Esophagus squamous epithelium (tissue), 5 donors: Measurements from ENCODE around the gene PKDCC. TPM values are rescaled to one million over a fixed set of nuclear protein-coding genes. Genes with fewer than 3 reads are reported as not detected.

ENCODE experiments used
- DNase-seq: peaks from one replicate; lab custom pipeline; 2025; lab: John Stamatoyannopoulos, UW
- H3K27ac ChIP-seq, 4 donors: fragments of 200-600 bp; sonication (generic); one replicate each; pipeline ENCODE4 v1.5.1; 2016 to 2019; ENCODE audit warnings: mild to moderate bottlenecking in 1 of 4
- H3K27me3 ChIP-seq, 4 donors: fragments of 200-600 bp; sonication (generic); 1 replicate in 3 of 4; 2 replicates in 1 of 4; pipeline versions ENCODE4 v1.5.1 to v1.6.0; 2017 to 2021; ENCODE audit warnings: antibody characterized with exemption in 1 of 4
- H3K36me3 ChIP-seq, 3 donors: fragments of 200-600 bp; sonication (generic); one replicate each; pipeline ENCODE4 v1.5.1; 2016 to 2019
- H3K4me1 ChIP-seq, 3 donors: fragments of 200-600 bp; sonication (generic); one replicate each; pipeline ENCODE4 v1.5.1; 2017 to 2019
- H3K4me3 ChIP-seq, 4 donors: fragments of 200-600 bp; sonication (generic); 1 replicate in 3 of 4; 2 replicates in 1 of 4; pipeline ENCODE4 v1.5.1; 2016 to 2019; ENCODE audit warnings: mild to moderate bottlenecking in 2 of 4, moderate library complexity in 1 of 4
- H3K9me3 ChIP-seq, 3 donors: fragments of 200-600 bp; sonication (generic); one replicate each; pipeline ENCODE4 v1.5.1; 2016 to 2019
- CTCF ChIP-seq, 6 experiments: fragments of 450-650 bp in 4 of 6; fragments of 200-600 bp in 2 of 6; sonication (generic) in 2 of 6; IDR thresholded peaks; one replicate each; pipeline ENCODE4 v1.5.1; 2016 to 2019; ENCODE audit warnings: antibody characterized with exemption in 6 of 6, mild to moderate bottlenecking in 4 of 6, moderate library complexity in 4 of 6
- POLR2A ChIP-seq, 4 donors: fragments of 450-650 bp; IDR thresholded peaks; one replicate each; pipeline ENCODE4 v1.6.1; 2017; ENCODE audit warnings: antibody characterized with exemption in 4 of 4, mild to moderate bottlenecking in 4 of 4, moderate library complexity in 3 of 4
- WGBS, 2 donors: methylation state at CpG; one replicate each; pipeline ENCODE4 v1.1.5; 2018; 5-methylcytosine and 5-hydroxymethylcytosine counted together
- intact Hi-C: fragments of 100-400 bp; cut with DNase I; formaldehyde crosslinking; loops from one replicate; pipeline ENCODE4 v1.15.0; 2022
- total RNA-seq, 4 donors: library from RNA; depleted of rRNA; stranded (reverse); fragments of >200 nt; gene quantifications; one replicate each; pipeline ENCODE4 v1.1.0, GENCODE V29; 2016
- donor health status: DM: yes; HTN: yes; CAD: no.

The PKDCC gene
- total RNA-seq, 4 donors from 2014 or later: 0.53 to 16.8 (median 6.4) TPM

- Histone ChIP-seq H3K4me1 (peaks cover 4 to 58% (median 27%) of the 10 kb centered on the region in 3 donors), H3K27me3 (peaks cover 0 to 59% (median 0%) of the 10 kb centered on the region in 4 donors), H3K9me3 (no peaks in the 10 kb centered on the region), H3K4me3 (peak overlapping the region; percentile 34 to 81 (median 59)), H3K36me3 (peaks cover 0 to 1% (median 0%) of the 10 kb centered on the region in 3 donors), H3K27ac (peak overlapping the region; percentile 47 to 91 (median 81))
- intact Hi-C loops: no loop called here
- WGBS, 2 donors: 51 to 78% methylated on average over 12 to 14 of the region's 14 CpGs
- no peak for DNase-seq
- TF ChIP-seq CTCF (IDR thresholded peaks at IDR 0.05): no peak
- TF ChIP-seq POLR2A (IDR thresholded peaks at IDR 0.05): no peak
Measured at GRCh38 chr2:42050010-42050702, 2.3 kb downstream of the PKDCC start.

GRCh38 chr2:42050703-42051542 lies 3.1 kb downstream of the PKDCC start:
- Histone ChIP-seq H3K4me3 (peak overlapping the region; percentile 34 to 81 (median 59)), H3K36me3 (peaks cover 0 to 6% (median 0%) of the 10 kb centered on the region in 3 donors), H3K27me3 (peaks cover 0 to 53% (median 0%) of the 10 kb centered on the region in 4 donors), H3K4me1 (peaks cover 4 to 61% (median 27%) of the 10 kb centered on the region in 3 donors), H3K9me3 (no peaks in the 10 kb centered on the region), H3K27ac (peak overlapping the region; percentile 47 to 91 (median 81))
- intact Hi-C loops: no loop called here
- WGBS, 2 donors: 61 to 83% methylated on average over 4 of the region's 8 CpGs
- DNase-seq: no peak
- no peak for TF ChIP-seq CTCF (IDR thresholded peaks at IDR 0.05)

GRCh38 chr2:42051543-42052235 lies 3.9 kb downstream of the PKDCC start:
- peak overlapping the region; percentile 47 to 91 (median 81) for H3K27ac ChIP-seq
- 80% methylated on average over 4 of the region's 11 CpGs; no CpG with 5 or more reads in 1 of the 2 donors for WGBS, 2 donors
- intact Hi-C loops: no loop called here
- H3K4me3 ChIP-seq: peak overlapping the region in 3 of 4 donors; percentile 52 to 81 (median 66)
- DNase-seq: no peak
- peaks cover 0 to 46% (median 0%) of the 10 kb centered on the region in 4 donors for H3K27me3 ChIP-seq
- H3K36me3 ChIP-seq: peaks cover 0 to 6% (median 0%) of the 10 kb centered on the region in 3 donors
- TF ChIP-seq CTCF (IDR thresholded peaks at IDR 0.05): no peak
- no peak for TF ChIP-seq POLR2A (IDR thresholded peaks at IDR 0.05)
- H3K9me3 ChIP-seq: no peaks in the 10 kb centered on the region
- H3K4me1 ChIP-seq: peaks cover 4 to 54% (median 21%) of the 10 kb centered on the region in 3 donors

GRCh38 chr2:42052702-42053481 lies 5.1 kb downstream of the PKDCC start:
- peak overlapping the region in 1 of 4 donors; percentile 18 for H3K4me3 ChIP-seq
- intact Hi-C loops: no loop called here
- WGBS, 2 donors: 68 to 80% methylated on average over 5 to 6 of the region's 14 CpGs
- no peak for TF ChIP-seq CTCF (IDR thresholded peaks at IDR 0.05)
- no peak for TF ChIP-seq POLR2A (IDR thresholded peaks at IDR 0.05)
- peaks cover 0 to 33% (median 0%) of the 10 kb centered on the region in 4 donors for H3K27me3 ChIP-seq
- peak overlapping the region; percentile 47 to 86 (median 81) for H3K27ac ChIP-seq
- H3K36me3 ChIP-seq: peaks cover 0 to 12% (median 0%) of the 10 kb centered on the region in 3 donors
- H3K4me1 ChIP-seq: peaks cover 0 to 45% (median 15%) of the 10 kb centered on the region in 3 donors
- H3K9me3 ChIP-seq: no peaks in the 10 kb centered on the region
- no peak for DNase-seq
